Heart left ventricle (tissue), 16 donors: ENCODE measurements around the gene ARHGAP8. TPM values are rescaled to one million over a fixed set of nuclear protein-coding genes. Genes with fewer than 3 reads are reported as not detected.

Source experiments
- ATAC-seq, 4 donors: fragments of 200-7000 bp; cut with Tn5 transposase; one replicate each; pipeline ENCODE4 v1.9.1; 2020 to 2022; ENCODE audit warnings: moderate library complexity in 4 of 4, mild to moderate bottlenecking in 3 of 4, moderate number of reproducible peaks in 1 of 4
- DNase-seq, 5 donors: peaks; one replicate each; pipeline ENCODE4 v3.0.0-alpha.2; 2020
- H3K27ac ChIP-seq, 12 donors: fragments of 200-600 bp; sonication (generic) in 4 of 12; one replicate each; pipeline versions ENCODE4 v1.5.0 to v1.8.0; 2016 to 2022; ENCODE audit warnings: mild to moderate bottlenecking in 2 of 12
- H3K27me3 ChIP-seq, 9 donors: fragments of 200-600 bp; sonication (generic) in 2 of 9; one replicate each; pipeline versions ENCODE4 v1.5.1 to v1.8.0; 2016 to 2022; ENCODE audit warnings: mild to moderate bottlenecking in 3 of 9
- H3K36me3 ChIP-seq, 9 donors: fragments of 200-600 bp; sonication (generic) in 2 of 9; one replicate each; pipeline versions ENCODE4 v1.5.0 to v1.8.0; 2018 to 2022; ENCODE audit warnings: mild to moderate bottlenecking in 2 of 9
- H3K4me1 ChIP-seq, 12 donors: fragments of 200-600 bp; sonication (generic) in 4 of 12; one replicate each; pipeline versions ENCODE4 v1.5.0 to v1.8.0; 2016 to 2022; ENCODE audit warnings: mild to moderate bottlenecking in 3 of 12
- H3K4me3 ChIP-seq, 12 donors: fragments of 200-600 bp; sonication (generic) in 4 of 12; one replicate each; pipeline versions ENCODE4 v1.5.0 to v1.8.0; 2017 to 2022; ENCODE audit warnings: mild to moderate bottlenecking in 9 of 12, moderate library complexity in 4 of 12
- H3K9me3 ChIP-seq, 12 donors: fragments of 200-600 bp; sonication (generic) in 4 of 12; one replicate each; pipeline versions ENCODE4 v1.5.0 to v1.8.0; 2016 to 2022; ENCODE audit warnings: mild to moderate bottlenecking in 1 of 12
- CTCF ChIP-seq, 12 donors: fragments of 200-600 bp; sonication (generic) in 4 of 12; IDR thresholded peaks; one replicate each; pipeline versions ENCODE4 v1.5.0 to v1.8.0; 2018 to 2022; ENCODE audit warnings: antibody characterized with exemption in 12 of 12, mild to moderate bottlenecking in 5 of 12
- POLR2A ChIP-seq, 2 donors: fragments of 450-650 bp; IDR thresholded peaks; one replicate each; pipeline ENCODE4 v1.6.1; 2017; ENCODE audit warnings: antibody characterized with exemption in 2 of 2, mild to moderate bottlenecking in 2 of 2, moderate library complexity in 2 of 2
- WGBS, 4 donors: extraction: QIAGEN DNeasy Blood & Tissue Kit in 2 of 4; methylation state at CpG; one replicate each; pipeline versions ENCODE4 v1.1.5 to v1.1.7; 2013 to 2018; 5-methylcytosine and 5-hydroxymethylcytosine counted together
- intact Hi-C, 10 donors: fragments of 100-400 bp; cut with DNase I; formaldehyde crosslinking; loops; one replicate each; pipeline versions ENCODE4 v1.11.1 to v1.14.2; 2022
- polyA plus RNA-seq, 2 donors: library from polyadenylated mRNA; stranded (reverse); fragments of 200-250 nt; gene quantifications; one replicate each; pipeline ENCODE4 v1.2.3, GENCODE V29; 2013
- total RNA-seq, 9 donors: library from RNA; depleted of rRNA in 2 of 9; stranded (reverse); fragments of >200 nt in 2 of 9; fragmentation: NEBNext Ultra II Directional in 3 of 9; extraction: Animal tissue kit (Norgen Biotek cat#: 25700) in 3 of 9; gene quantifications; one replicate each; pipeline versions ENCODE4 v1.1.0 to v1.2.4, GENCODE V29; 2016 to 2023
- donor health status: ischemic (EF 13 %, LVEDD 7.1; RV severe dilation, severe dysfunction).
- donor health status: healthy with polysubstance abuse.
- donor health status: DM: no; HTN: yes; CAD: no.
- donor health status: DM: no; HTN: no; CAD: no.
- donor health status: ischemic (EF 25% LVEDD 6.9; RV normal size, moderate dysfunction).
- donor health status: ischemic (EF 25% LVEDD 5.7; RV mildly dilated, moderate dysfunction).
- donor health status: healthy.
- donor health status: DM: yes; HTN: yes; CAD: no.
- donor health status: ischemic (EF 35%, LVEDD 5.7; RV mildly dilated, moderate dysfunction).
- donor health status: nonischemic (EF 11% LVEDD 7.7; RV severe dilation, severe dysfunction).
- donor health status: DM: yes; HTN: yes; CAD: no.
- donor health status: PGD.
- donor health status: ischemic (EF 29% LVEDD 5.4; RV normal size, mild dysfunction).
- donor health status: nonischemic (EF 23%, LVEDD 6.1; RV moderate dilation, normal function).

Gene ARHGAP8
- total and polyA plus RNA-seq, 11 donors = 0.08 to 1.3 (median 0.23) TPM; not detected in 7

GRCh38 chr22:44787832-44788231, 35.5 kb downstream of the ARHGAP8 start:
- H3K4me1 ChIP-seq = no peaks in the 10 kb centered on the region
- WGBS, 4 donors = 65 to 73% (median 70%) methylated on average over 3 of the region's 3 CpGs
- intact Hi-C loops = no loop called here
- H3K36me3 ChIP-seq = no peaks in the 10 kb centered on the region
- TF ChIP-seq POLR2A (IDR thresholded peaks at IDR 0.05) (no peak), CTCF (IDR thresholded peaks at IDR 0.05) (no peak)
- no peak overlapping the region for H3K4me3 ChIP-seq
- H3K9me3 ChIP-seq = peaks cover 0 to 8% (median 0%) of the 10 kb centered on the region in 12 donors
- DNase-seq (no peak), ATAC-seq (no peak)
- no peaks in the 10 kb centered on the region for H3K27me3 ChIP-seq
- no peak overlapping the region for H3K27ac ChIP-seq

- intact Hi-C loops = no loop called here
- no peak for TF ChIP-seq POLR2A (IDR thresholded peaks at IDR 0.05)
- TF ChIP-seq CTCF (IDR thresholded peaks at IDR 0.05) = no peak
- no peak for ATAC-seq
- H3K4me1 ChIP-seq = no peaks in the 10 kb centered on the region
- peaks cover 0 to 8% (median 0%) of the 10 kb centered on the region in 12 donors for H3K9me3 ChIP-seq
- no peaks in the 10 kb centered on the region for H3K36me3 ChIP-seq
- 74 to 84% (median 79%) methylated on average over 10 of the region's 10 CpGs for WGBS, 4 donors
- no peak overlapping the region for H3K4me3 ChIP-seq
- DNase-seq = no peak
- peaks cover 0 to 16% (median 0%) of the 10 kb centered on the region in 9 donors for H3K27me3 ChIP-seq
- H3K27ac ChIP-seq = no peak overlapping the region
These were observed 40.7 kb downstream of the ARHGAP8 start for GRCh38 chr22:44793106-44793505.

GRCh38 chr22:44793506-44794172, 41.3 kb downstream of the ARHGAP8 start:
- no peak for TF ChIP-seq CTCF (IDR thresholded peaks at IDR 0.05)
- Histone ChIP-seq H3K27ac (no peak overlapping the region), H3K4me3 (no peak overlapping the region), H3K9me3 (peaks cover 0 to 8% (median 0%) of the 10 kb centered on the region in 12 donors), H3K4me1 (no peaks in the 10 kb centered on the region), H3K36me3 (no peaks in the 10 kb centered on the region), H3K27me3 (peaks cover 0 to 21% (median 0%) of the 10 kb centered on the region in 9 donors)
- DNase-seq (no peak), ATAC-seq (no peak)
- 79 to 88% (median 85%) methylated on average over 24 of the region's 24 CpGs for WGBS, 4 donors
- intact Hi-C loops = no loop called here

- 47 to 65% (median 60%) methylated on average over 10 to 18 of the region's 18 CpGs for WGBS, 4 donors
- DNase-seq = no peak
- no peaks in the 10 kb centered on the region for H3K9me3 ChIP-seq
- intact Hi-C loops = no loop called here
- peak in 1 of 4 donors; percentile 32 for ATAC-seq
- no peak overlapping the region for H3K4me3 ChIP-seq
- no peak overlapping the region for H3K27ac ChIP-seq
- no peaks in the 10 kb centered on the region for H3K36me3 ChIP-seq
- TF ChIP-seq CTCF (IDR thresholded peaks at IDR 0.05) = no peak
- TF ChIP-seq POLR2A (IDR thresholded peaks at IDR 0.05) = no peak
- H3K4me1 ChIP-seq = no peaks in the 10 kb centered on the region
- peaks cover 0 to 30% (median 3%) of the 10 kb centered on the region in 9 donors for H3K27me3 ChIP-seq
These were observed 43.6 kb downstream of the ARHGAP8 start for GRCh38 chr22:44795701-44796630.
